Measurements from ENCODE around the gene BSPH1. TPM values are rescaled to one million over a fixed set of nuclear protein-coding genes. Genes with fewer than 3 reads are reported as not detected.

BSPH1 gene
- total and polyA plus RNA-seq, 10 of the 15 experiments (the other 5 are each of a cell fraction or from before 2014, with no cell fraction given): not detected

DNA sequence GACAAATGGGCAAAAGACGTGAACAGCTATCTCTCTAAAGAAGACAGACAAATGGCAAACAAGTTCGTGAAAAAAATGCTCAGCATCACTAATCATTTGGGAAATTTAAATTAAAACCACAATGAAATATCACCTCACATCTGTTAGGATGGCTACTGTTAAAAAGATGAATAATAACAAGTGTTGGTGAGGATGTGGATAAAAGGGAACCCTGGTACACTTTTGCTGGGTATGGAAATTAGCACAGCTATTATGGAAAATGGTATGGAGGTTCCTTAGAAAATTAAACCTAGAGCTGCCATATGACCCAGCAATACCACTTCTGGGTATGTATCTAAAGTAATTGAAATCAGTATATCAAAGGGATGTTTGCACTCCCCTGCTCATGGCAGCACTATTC is 44.8 kb upstream of the BSPH1 start:
- ChIA-PET SMC1A (ENCODE audit: uncharacterized antibody, unreplicated experiment) (no interaction called here), POLR2A (no interaction called here), RAD21 (ENCODE audit: unreplicated experiment) (no interaction called here), CTCF (no interaction called here)
- Histone ChIP-seq H3K27ac (ENCODE audit: control insufficient read depth, insufficient read depth) (no peak overlapping the region), H3K4me3 (no peak overlapping the region), H3K27me3 (replicated peaks in 1 of 2; ENCODE audit: control insufficient read depth in 2 of 2, insufficient read depth in 2 of 2, low read length in 1 of 2) (no peaks in the 10 kb centered on the region; a peak in 2 of 4 replicates), H2AFZ (ENCODE audit: control insufficient read depth, low read depth, low read length) (no peak overlapping the region), H3K4me1 (ENCODE audit: control insufficient read depth, insufficient read depth, low read length) (no peaks in the 10 kb centered on the region), H3K9ac (ENCODE audit: control insufficient read depth, insufficient read depth, low read length) (no peak overlapping the region), H3K9me3 (replicated peaks; ENCODE audit: control insufficient read depth, insufficient read depth, low read length) (peaks cover 1% of the 10 kb centered on the region; the same call in 2 of the 3 replicates), H3K79me2 (ENCODE audit: control insufficient read depth, insufficient read depth, low read length) (no peaks in the 10 kb centered on the region), H4K20me1 (ENCODE audit: control insufficient read depth, insufficient read depth) (no peaks in the 10 kb centered on the region), H3K36me3 (ENCODE audit: control insufficient read depth in 2 of 2, insufficient read depth in 2 of 2, low read length in 1 of 2) (no peaks in the 10 kb centered on the region), H3K4me2 (ENCODE audit: control insufficient read depth, insufficient read depth) (no peak overlapping the region)
- intact Hi-C loops (cut with micrococcal nuclease; ENCODE audit: unreplicated experiment): no loop called here
- FAIRE-seq (no peak), DNase-seq (ENCODE audit: low read depth, low spot score) (no peak), ATAC-seq (no peak)
- WGBS (ENCODE audit: insufficient coverage, insufficient replicate concordance, low lambda C conversion rate, missing lambda C conversion rate): 11% methylated on average over 2 of the region's 2 CpGs
- in situ Hi-C loops (cut with MboI): no loop called here
- no TSS peak for BruUV-seq (replicated peaks)
- TF ChIP-seq, protein P1, sequence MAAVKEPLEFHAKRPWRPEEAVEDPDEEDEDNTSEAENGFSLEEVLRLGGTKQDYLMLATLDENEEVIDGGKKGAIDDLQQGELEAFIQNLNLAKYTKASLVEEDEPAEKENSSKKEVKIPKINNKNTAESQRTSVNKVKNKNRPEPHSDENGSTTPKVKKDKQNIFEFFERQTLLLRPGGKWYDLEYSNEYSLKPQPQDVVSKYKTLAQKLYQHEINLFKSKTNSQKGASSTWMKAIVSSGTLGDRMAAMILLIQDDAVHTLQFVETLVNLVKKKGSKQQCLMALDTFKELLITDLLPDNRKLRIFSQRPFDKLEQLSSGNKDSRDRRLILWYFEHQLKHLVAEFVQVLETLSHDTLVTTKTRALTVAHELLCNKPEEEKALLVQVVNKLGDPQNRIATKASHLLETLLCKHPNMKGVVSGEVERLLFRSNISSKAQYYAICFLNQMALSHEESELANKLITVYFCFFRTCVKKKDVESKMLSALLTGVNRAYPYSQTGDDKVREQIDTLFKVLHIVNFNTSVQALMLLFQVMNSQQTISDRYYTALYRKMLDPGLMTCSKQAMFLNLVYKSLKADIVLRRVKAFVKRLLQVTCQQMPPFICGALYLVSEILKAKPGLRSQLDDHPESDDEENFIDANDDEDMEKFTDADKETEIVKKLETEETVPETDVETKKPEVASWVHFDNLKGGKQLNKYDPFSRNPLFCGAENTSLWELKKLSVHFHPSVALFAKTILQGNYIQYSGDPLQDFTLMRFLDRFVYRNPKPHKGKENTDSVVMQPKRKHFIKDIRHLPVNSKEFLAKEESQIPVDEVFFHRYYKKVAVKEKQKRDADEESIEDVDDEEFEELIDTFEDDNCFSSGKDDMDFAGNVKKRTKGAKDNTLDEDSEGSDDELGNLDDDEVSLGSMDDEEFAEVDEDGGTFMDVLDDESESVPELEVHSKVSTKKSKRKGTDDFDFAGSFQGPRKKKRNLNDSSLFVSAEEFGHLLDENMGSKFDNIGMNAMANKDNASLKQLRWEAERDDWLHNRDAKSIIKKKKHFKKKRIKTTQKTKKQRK (IDR thresholded peaks at IDR 0.05; ENCODE audit: low read depth, low read length): no peak
- TF ChIP-seq BCL11A (IDR thresholded peaks at IDR 0.05; ENCODE audit: low read depth, low read length) (no peak), KDM1A (IDR thresholded peaks at IDR 0.05; ENCODE audit: borderline replicate concordance) (no peak), RUNX3 (IDR thresholded peaks at IDR 0.05; ENCODE audit: low read length) (no peak), BACH1 (IDR thresholded peaks at IDR 0.05; ENCODE audit: borderline replicate concordance) (no peak)
- TF ChIP-seq, protein P2, sequence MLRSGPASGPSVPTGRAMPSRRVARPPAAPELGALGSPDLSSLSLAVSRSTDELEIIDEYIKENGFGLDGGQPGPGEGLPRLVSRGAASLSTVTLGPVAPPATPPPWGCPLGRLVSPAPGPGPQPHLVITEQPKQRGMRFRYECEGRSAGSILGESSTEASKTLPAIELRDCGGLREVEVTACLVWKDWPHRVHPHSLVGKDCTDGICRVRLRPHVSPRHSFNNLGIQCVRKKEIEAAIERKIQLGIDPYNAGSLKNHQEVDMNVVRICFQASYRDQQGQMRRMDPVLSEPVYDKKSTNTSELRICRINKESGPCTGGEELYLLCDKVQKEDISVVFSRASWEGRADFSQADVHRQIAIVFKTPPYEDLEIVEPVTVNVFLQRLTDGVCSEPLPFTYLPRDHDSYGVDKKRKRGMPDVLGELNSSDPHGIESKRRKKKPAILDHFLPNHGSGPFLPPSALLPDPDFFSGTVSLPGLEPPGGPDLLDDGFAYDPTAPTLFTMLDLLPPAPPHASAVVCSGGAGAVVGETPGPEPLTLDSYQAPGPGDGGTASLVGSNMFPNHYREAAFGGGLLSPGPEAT (IDR thresholded peaks at IDR 0.05; ENCODE audit: low read depth): no peak
